DOHH2 (cell line): ENCODE measurements around the gene EFNB1.
"Not testable (repeated sequence)": the region's sequence is repeated elsewhere in the genome, so short reads cannot be mapped to it uniquely, and the experiment has no call there.

Experiments used
- CTCF ChIP-seq: fragments of 200-600 bp; sonication (generic); IDR thresholded peaks from one replicate; pipeline ENCODE4 v1.5.1; 2014; ENCODE audit warnings: antibody characterized with exemption, mild to moderate bottlenecking, low read depth, low read length; ENCODE audit not compliant: poor library complexity, severe bottlenecking
- EZH2phosphoT487 ChIP-seq: fragments of 200-600 bp; sonication (generic); IDR thresholded peaks from 2 replicates; pipeline ENCODE4 v1.6.1; 2017; ENCODE audit warnings: borderline replicate concordance, mild to moderate bottlenecking, antibody characterized with exemption, low read length, moderate library complexity, mixed read lengths

GRCh38 chrX:68781295-68781694 lies 47.5 kb upstream of the EFNB1 start:
- not testable (repeated sequence) for TF ChIP-seq CTCF, EZH2phosphoT487
